GM23338 (cell line): ENCODE measurements around the gene OTOGL. TPM values are rescaled to one million over a fixed set of nuclear protein-coding genes. Genes with fewer than 3 reads are reported as not detected.

Experiments used
- ATAC-seq: fragments of 200-7000 bp; cut with Tn5 transposase; 3 replicates; pipeline ENCODE4 v1.9.1; 2020
- DNase-seq: peaks from one replicate; pipeline ENCODE4 v3.0.0-alpha.2; 2015; ENCODE audit warnings: low spot score
- H2AFZ ChIP-seq: fragments of 200-600 bp; sonication (generic); 2 replicates; pipeline ENCODE4 v1.8.0; 2016; ENCODE audit warnings: antibody characterized with exemption, mild to moderate bottlenecking, moderate library complexity
- H3F3A ChIP-seq: fragments of 200-600 bp; sonication (generic); replicated peaks from 2 replicates; pipeline ENCODE4 v1.8.0; 2017; ENCODE audit warnings: antibody characterized with exemption, mixed run types, low read depth
- H3K27ac ChIP-seq: fragments of 200-600 bp; sonication (generic); 2 replicates; pipeline ENCODE4 v1.6.1; 2016; ENCODE audit warnings: low read depth
- H3K27me3 ChIP-seq: fragments of 200-600 bp; sonication (generic); 2 replicates; pipeline ENCODE4 v1.8.0; 2016; ENCODE audit warnings: mild to moderate bottlenecking, mixed run types, moderate library complexity; ENCODE audit not compliant: insufficient read depth
- H3K36me3 ChIP-seq: fragments of 200-600 bp; sonication (generic); 2 replicates; pipeline ENCODE4 v1.8.0; 2016; ENCODE audit warnings: mild to moderate bottlenecking; ENCODE audit not compliant: insufficient read depth
- H3K4me1 ChIP-seq: fragments of 200-600 bp; sonication (generic); 2 replicates; pipeline ENCODE4 v1.8.0; 2016; ENCODE audit warnings: mild to moderate bottlenecking, moderate library complexity; ENCODE audit not compliant: insufficient read depth
- H3K4me2 ChIP-seq: fragments of 200-600 bp; sonication (generic); 2 replicates; pipeline ENCODE4 v1.7.1; 2017; ENCODE audit warnings: mixed run types
- H3K4me3 ChIP-seq: fragments of 200-600 bp; sonication (generic); 2 replicates; pipeline ENCODE4 v1.6.1; 2016; ENCODE audit warnings: mixed run types
- H3K79me2 ChIP-seq: fragments of 200-600 bp; sonication (generic); replicated peaks from 2 replicates; pipeline ENCODE4 v1.8.0; 2017; ENCODE audit warnings: mild to moderate bottlenecking; ENCODE audit not compliant: insufficient read depth
- H3K9me2 ChIP-seq: fragments of 200-600 bp; sonication (generic); 2 replicates; pipeline ENCODE4 v1.8.0; 2017; ENCODE audit not compliant: insufficient read depth
- H4K20me1 ChIP-seq: fragments of 200-600 bp; sonication (generic); replicated peaks from 2 replicates; pipeline ENCODE4 v1.8.0; 2017; ENCODE audit warnings: mild to moderate bottlenecking; ENCODE audit not compliant: insufficient read depth
- H3K27ac Mint-ChIP-seq: 2 replicates; pipeline ENCODE4 v1.8.0; 2020; ENCODE audit warnings: inconsistent platforms, mild to moderate bottlenecking, moderate library complexity, mixed read lengths
- H3K27me3 Mint-ChIP-seq: 3 replicates; pipeline ENCODE4 v1.8.0; 2022; ENCODE audit warnings: low read depth, mild to moderate bottlenecking, moderate library complexity, mixed read lengths, inconsistent platforms; ENCODE audit not compliant: insufficient read depth, poor library complexity
- H3K36me3 Mint-ChIP-seq: 3 replicates; pipeline ENCODE4 v1.8.0; 2021; ENCODE audit warnings: low read depth, mild to moderate bottlenecking, inconsistent platforms, moderate library complexity, mixed read lengths
- H3K4me1 Mint-ChIP-seq: 3 replicates; pipeline ENCODE4 v1.8.0; 2020; ENCODE audit warnings: mild to moderate bottlenecking, inconsistent platforms, mixed read lengths
- H3K4me3 Mint-ChIP-seq: 3 replicates; pipeline ENCODE4 v1.8.0; 2021; ENCODE audit warnings: moderate library complexity, mild to moderate bottlenecking, inconsistent platforms, mixed read lengths
- H3K9me3 Mint-ChIP-seq: 3 replicates; pipeline ENCODE4 v1.8.0; 2020; ENCODE audit warnings: moderate library complexity, mild to moderate bottlenecking, inconsistent platforms, mixed read lengths
- CREB1 ChIP-seq: fragments of 250-450 bp; sonication (Bioruptor Pico); IDR thresholded peaks from 2 replicates; pipeline ENCODE4 v1.5.0; 2020; ENCODE audit warnings: low read depth, mild to moderate bottlenecking, moderate library complexity
- EZH2 ChIP-seq: fragments of 200-600 bp; sonication (generic); IDR thresholded peaks from one replicate; pipeline ENCODE4 v1.8.0; 2017; ENCODE audit warnings: antibody characterized with exemption, mild to moderate bottlenecking, low read depth; ENCODE audit not compliant: unreplicated experiment
- EZH2phosphoT487 ChIP-seq: fragments of 200-600 bp; sonication (generic); IDR thresholded peaks from one replicate; pipeline ENCODE4 v1.8.1; 2018; ENCODE audit warnings: antibody characterized with exemption; ENCODE audit not compliant: unreplicated experiment
- JUNB ChIP-seq: IDR thresholded peaks from one replicate; pipeline ENCODE4 v1.6.1; 2016; ENCODE audit warnings: antibody characterized with exemption; ENCODE audit not compliant: unreplicated experiment
- NANOG ChIP-seq: IDR thresholded peaks from 2 replicates; pipeline ENCODE4 v1.6.1; 2016; ENCODE audit warnings: antibody characterized with exemption, borderline replicate concordance
- POLR2AphosphoS5 ChIP-seq: IDR thresholded peaks from 2 replicates; pipeline ENCODE4 v1.6.1; 2016; ENCODE audit warnings: antibody characterized with exemption, low read depth
- STAT1 ChIP-seq: IDR thresholded peaks from one replicate; pipeline ENCODE4 v1.6.1; 2016; ENCODE audit warnings: antibody characterized with exemption; ENCODE audit not compliant: unreplicated experiment
- ZNF114 ChIP-seq: fragments of 250-450 bp; sonication (Bioruptor Pico); IDR thresholded peaks from 2 replicates; pipeline ENCODE4 v1.5.0; 2020; ENCODE audit warnings: mild to moderate bottlenecking, moderate library complexity
- ZNF331 ChIP-seq: fragments of 250-450 bp; sonication (Bioruptor Pico); IDR thresholded peaks from 2 replicates; pipeline ENCODE4 v1.5.0; 2020; ENCODE audit warnings: low read depth, mild to moderate bottlenecking, moderate library complexity
- polyA plus RNA-seq: library from polyadenylated mRNA; unstranded; fragments of >200 nt; fragmentation: Nextera tagmentation; extraction: Ambion mirVana; gene quantifications from 2 replicates; pipeline ENCODE4 v1.2.1, GENCODE V29; 2016
- total RNA-seq: library from RNA; depleted of rRNA; stranded (reverse); fragments of >200 nt; shearing (Covaris generic); gene quantifications from 2 replicates; pipeline ENCODE4 v1.2.3, GENCODE V29; 2014
- TF ChIP-seq, protein P1 (sequence below): IDR thresholded peaks from 2 replicates; pipeline ENCODE4 v1.6.1; 2016; ENCODE audit warnings: antibody characterized with exemption
- TF ChIP-seq, protein P2 (sequence below): fragments of 250-450 bp; sonication (Bioruptor Pico); IDR thresholded peaks from 2 replicates; pipeline ENCODE4 v1.5.0; 2020; ENCODE audit warnings: mild to moderate bottlenecking, moderate library complexity
- TF ChIP-seq, protein P3 (sequence below), 2 experiments: fragments of 200-600 bp in 1 of 2; sonication (generic) in 1 of 2; conservative IDR thresholded peaks; 2 replicates each; pipeline versions ENCODE4 v1.5.1 to v1.6.1; 2016 to 2017; ENCODE audit warnings: antibody characterized with exemption in 2 of 2, low read depth in 2 of 2, mild to moderate bottlenecking in 2 of 2, moderate library complexity in 1 of 2
- TF ChIP-seq, protein P4 (sequence below): IDR thresholded peaks from one replicate; pipeline ENCODE4 v1.6.1; 2018; ENCODE audit warnings: antibody characterized with exemption; ENCODE audit not compliant: unreplicated experiment

OTOGL gene
- total and polyA plus RNA-seq, 2 experiments from 2014 or later, result 0.36 to 0.66 TPM

DNA sequence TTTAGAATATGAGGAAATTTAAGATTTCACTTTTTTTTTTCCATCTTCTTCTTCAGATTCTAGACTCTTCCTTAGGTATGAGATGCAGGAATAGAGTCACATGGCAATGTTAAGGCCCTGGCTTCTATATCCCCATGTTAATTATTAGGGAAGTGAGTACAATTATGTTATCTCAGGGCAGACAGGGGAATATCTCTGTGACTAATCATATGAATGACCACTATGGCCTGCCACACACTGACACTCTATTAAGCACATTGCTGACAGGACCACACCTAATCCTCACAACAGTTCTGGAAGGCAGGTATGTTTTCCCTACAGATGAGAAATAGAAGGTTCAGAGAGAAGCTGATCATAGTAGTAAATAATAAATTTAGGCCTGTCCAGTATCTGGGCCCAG is 275.3 kb downstream of the OTOGL start:
- TF ChIP-seq CREB1 (CRISPR knock-in tag) (no peak), EZH2phosphoT487 (no peak), POLR2AphosphoS5 (no peak), JUNB (no peak), NANOG (no peak), ZNF114 (CRISPR knock-in tag) (no peak), STAT1 (no peak), ZNF331 (CRISPR knock-in tag) (no peak), EZH2 (no peak)
- TF ChIP-seq, protein P1, sequence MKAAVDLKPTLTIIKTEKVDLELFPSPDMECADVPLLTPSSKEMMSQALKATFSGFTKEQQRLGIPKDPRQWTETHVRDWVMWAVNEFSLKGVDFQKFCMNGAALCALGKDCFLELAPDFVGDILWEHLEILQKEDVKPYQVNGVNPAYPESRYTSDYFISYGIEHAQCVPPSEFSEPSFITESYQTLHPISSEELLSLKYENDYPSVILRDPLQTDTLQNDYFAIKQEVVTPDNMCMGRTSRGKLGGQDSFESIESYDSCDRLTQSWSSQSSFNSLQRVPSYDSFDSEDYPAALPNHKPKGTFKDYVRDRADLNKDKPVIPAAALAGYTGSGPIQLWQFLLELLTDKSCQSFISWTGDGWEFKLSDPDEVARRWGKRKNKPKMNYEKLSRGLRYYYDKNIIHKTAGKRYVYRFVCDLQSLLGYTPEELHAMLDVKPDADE, result no peak
- TF ChIP-seq, protein P2, sequence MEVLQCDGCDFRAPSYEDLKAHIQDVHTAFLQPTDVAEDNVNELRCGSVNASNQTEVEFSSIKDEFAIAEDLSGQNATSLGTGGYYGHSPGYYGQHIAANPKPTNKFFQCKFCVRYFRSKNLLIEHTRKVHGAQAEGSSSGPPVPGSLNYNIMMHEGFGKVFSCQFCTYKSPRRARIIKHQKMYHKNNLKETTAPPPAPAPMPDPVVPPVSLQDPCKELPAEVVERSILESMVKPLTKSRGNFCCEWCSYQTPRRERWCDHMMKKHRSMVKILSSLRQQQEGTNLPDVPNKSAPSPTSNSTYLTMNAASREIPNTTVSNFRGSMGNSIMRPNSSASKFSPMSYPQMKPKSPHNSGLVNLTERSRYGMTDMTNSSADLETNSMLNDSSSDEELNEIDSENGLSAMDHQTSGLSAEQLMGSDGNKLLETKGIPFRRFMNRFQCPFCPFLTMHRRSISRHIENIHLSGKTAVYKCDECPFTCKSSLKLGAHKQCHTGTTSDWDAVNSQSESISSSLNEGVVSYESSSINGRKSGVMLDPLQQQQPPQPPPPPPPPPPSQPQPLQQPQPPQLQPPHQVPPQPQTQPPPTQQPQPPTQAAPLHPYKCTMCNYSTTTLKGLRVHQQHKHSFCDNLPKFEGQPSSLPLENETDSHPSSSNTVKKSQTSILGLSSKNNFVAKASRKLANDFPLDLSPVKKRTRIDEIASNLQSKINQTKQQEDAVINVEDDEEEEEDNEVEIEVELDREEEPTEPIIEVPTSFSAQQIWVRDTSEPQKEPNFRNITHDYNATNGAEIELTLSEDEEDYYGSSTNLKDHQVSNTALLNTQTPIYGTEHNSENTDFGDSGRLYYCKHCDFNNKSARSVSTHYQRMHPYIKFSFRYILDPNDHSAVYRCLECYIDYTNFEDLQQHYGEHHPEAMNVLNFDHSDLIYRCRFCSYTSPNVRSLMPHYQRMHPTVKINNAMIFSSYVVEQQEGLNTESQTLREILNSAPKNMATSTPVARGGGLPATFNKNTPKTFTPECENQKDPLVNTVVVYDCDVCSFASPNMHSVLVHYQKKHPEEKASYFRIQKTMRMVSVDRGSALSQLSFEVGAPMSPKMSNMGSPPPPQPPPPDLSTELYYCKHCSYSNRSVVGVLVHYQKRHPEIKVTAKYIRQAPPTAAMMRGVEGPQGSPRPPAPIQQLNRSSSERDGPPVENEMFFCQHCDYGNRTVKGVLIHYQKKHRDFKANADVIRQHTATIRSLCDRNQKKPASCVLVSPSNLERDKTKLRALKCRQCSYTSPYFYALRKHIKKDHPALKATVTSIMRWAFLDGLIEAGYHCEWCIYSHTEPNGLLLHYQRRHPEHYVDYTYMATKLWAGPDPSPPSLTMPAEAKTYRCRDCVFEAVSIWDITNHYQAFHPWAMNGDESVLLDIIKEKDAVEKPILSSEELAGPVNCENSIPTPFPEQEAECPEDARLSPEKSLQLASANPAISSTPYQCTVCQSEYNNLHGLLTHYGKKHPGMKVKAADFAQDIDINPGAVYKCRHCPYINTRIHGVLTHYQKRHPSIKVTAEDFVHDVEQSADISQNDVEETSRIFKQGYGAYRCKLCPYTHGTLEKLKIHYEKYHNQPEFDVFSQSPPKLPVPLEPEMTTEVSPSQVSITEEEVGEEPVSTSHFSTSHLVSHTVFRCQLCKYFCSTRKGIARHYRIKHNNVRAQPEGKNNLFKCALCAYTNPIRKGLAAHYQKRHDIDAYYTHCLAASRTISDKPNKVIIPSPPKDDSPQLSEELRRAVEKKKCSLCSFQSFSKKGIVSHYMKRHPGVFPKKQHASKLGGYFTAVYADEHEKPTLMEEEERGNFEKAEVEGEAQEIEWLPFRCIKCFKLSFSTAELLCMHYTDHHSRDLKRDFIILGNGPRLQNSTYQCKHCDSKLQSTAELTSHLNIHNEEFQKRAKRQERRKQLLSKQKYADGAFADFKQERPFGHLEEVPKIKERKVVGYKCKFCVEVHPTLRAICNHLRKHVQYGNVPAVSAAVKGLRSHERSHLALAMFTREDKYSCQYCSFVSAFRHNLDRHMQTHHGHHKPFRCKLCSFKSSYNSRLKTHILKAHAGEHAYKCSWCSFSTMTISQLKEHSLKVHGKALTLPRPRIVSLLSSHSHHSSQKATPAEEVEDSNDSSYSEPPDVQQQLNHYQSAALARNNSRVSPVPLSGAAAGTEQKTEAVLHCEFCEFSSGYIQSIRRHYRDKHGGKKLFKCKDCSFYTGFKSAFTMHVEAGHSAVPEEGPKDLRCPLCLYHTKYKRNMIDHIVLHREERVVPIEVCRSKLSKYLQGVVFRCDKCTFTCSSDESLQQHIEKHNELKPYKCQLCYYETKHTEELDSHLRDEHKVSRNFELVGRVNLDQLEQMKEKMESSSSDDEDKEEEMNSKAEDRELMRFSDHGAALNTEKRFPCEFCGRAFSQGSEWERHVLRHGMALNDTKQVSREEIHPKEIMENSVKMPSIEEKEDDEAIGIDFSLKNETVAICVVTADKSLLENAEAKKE (CRISPR knock-in tag), result no peak
- TF ChIP-seq, protein P3, sequence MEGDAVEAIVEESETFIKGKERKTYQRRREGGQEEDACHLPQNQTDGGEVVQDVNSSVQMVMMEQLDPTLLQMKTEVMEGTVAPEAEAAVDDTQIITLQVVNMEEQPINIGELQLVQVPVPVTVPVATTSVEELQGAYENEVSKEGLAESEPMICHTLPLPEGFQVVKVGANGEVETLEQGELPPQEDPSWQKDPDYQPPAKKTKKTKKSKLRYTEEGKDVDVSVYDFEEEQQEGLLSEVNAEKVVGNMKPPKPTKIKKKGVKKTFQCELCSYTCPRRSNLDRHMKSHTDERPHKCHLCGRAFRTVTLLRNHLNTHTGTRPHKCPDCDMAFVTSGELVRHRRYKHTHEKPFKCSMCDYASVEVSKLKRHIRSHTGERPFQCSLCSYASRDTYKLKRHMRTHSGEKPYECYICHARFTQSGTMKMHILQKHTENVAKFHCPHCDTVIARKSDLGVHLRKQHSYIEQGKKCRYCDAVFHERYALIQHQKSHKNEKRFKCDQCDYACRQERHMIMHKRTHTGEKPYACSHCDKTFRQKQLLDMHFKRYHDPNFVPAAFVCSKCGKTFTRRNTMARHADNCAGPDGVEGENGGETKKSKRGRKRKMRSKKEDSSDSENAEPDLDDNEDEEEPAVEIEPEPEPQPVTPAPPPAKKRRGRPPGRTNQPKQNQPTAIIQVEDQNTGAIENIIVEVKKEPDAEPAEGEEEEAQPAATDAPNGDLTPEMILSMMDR (conservative IDR thresholded peaks at IDR 0.05; ENCODE audit: low read depth in 2 of 2), result no peak
- TF ChIP-seq, protein P4, sequence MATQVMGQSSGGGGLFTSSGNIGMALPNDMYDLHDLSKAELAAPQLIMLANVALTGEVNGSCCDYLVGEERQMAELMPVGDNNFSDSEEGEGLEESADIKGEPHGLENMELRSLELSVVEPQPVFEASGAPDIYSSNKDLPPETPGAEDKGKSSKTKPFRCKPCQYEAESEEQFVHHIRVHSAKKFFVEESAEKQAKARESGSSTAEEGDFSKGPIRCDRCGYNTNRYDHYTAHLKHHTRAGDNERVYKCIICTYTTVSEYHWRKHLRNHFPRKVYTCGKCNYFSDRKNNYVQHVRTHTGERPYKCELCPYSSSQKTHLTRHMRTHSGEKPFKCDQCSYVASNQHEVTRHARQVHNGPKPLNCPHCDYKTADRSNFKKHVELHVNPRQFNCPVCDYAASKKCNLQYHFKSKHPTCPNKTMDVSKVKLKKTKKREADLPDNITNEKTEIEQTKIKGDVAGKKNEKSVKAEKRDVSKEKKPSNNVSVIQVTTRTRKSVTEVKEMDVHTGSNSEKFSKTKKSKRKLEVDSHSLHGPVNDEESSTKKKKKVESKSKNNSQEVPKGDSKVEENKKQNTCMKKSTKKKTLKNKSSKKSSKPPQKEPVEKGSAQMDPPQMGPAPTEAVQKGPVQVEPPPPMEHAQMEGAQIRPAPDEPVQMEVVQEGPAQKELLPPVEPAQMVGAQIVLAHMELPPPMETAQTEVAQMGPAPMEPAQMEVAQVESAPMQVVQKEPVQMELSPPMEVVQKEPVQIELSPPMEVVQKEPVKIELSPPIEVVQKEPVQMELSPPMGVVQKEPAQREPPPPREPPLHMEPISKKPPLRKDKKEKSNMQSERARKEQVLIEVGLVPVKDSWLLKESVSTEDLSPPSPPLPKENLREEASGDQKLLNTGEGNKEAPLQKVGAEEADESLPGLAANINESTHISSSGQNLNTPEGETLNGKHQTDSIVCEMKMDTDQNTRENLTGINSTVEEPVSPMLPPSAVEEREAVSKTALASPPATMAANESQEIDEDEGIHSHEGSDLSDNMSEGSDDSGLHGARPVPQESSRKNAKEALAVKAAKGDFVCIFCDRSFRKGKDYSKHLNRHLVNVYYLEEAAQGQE, result no peak
- no peak overlapping the region for H3K27ac Mint-ChIP-seq
- Histone ChIP-seq H3K79me2 (no peaks in the 10 kb centered on the region), H2AFZ (no peak overlapping the region), H3K4me1 (no peaks in the 10 kb centered on the region), H4K20me1 (no peaks in the 10 kb centered on the region), H3F3A (no peaks in the 10 kb centered on the region), H3K4me3 (no peak overlapping the region), H3K36me3 (no peaks in the 10 kb centered on the region), H3K27me3 (no peaks in the 10 kb centered on the region), H3K27ac (no peak overlapping the region), H3K9me2 (no peaks in the 10 kb centered on the region), H3K4me2 (no peak overlapping the region)
- no peaks in the 10 kb centered on the region for H3K4me1 Mint-ChIP-seq
- H3K36me3 Mint-ChIP-seq, result no peaks in the 10 kb centered on the region
- ATAC-seq, result no peak
- H3K9me3 Mint-ChIP-seq, result no peaks in the 10 kb centered on the region
- no peaks in the 10 kb centered on the region for H3K27me3 Mint-ChIP-seq
- H3K4me3 Mint-ChIP-seq, result no peak overlapping the region
- no peak for DNase-seq
